Measurements from ENCODE around the gene HEXIM2. TPM values are rescaled to one million over a fixed set of nuclear protein-coding genes. Genes with fewer than 3 reads are reported as not detected.

Gene HEXIM2
- total and polyA plus RNA-seq, 2 of the 13 experiments (the other 11 are each of a cell fraction or from before 2014, with no cell fraction given) = 27.1 to 32.4 TPM

DNA sequence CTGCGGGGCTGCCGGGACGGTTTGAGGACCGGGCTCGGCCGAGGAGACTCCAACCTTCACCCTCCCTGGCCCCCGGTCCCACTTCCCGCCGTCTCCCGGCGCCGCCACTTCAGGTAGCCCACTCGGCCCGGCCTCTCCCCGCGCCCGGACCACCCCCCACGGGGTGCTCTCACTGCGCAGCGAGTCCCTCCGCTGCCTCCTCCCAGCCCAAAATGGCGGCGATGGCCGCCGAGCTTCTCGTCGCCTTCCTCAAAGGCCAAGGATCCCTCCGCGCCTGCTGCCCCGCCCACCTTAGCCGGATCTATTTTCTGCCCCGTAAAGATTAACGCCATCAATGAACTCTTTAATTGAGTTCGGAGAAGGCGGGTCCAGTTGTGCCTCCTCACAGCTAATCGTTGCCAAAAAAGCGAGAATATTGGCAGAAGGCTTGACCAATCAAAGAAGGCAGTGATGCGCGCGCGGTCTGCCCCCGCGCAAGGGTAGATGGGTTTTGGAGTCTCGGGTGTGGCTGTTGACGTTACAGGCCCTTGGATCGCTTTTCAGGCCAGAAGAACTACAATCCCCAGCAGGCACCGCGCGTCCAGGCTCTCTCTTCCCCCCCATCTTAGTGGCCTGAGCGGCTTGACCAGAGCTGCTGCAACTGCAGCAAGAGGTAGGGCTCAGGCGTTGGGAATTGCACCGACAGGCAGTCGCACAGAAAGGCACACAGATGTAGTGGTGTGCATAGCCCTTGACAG is at the start of gene HEXIM2 (continued):
- peak; percentile 86; the same call in 1 of the 2 replicates for TF ChIP-seq RARG (CRISPR knock-in tag; IDR thresholded peaks at IDR 0.05; ENCODE audit: low read depth)
- TF ChIP-seq ZNF383 (CRISPR knock-in tag; IDR thresholded peaks at IDR 0.05; ENCODE audit: borderline replicate concordance) = peak; percentile 70; the same call in 1 of the 2 replicates
- TF ChIP-seq MAFF (IDR thresholded peaks at IDR 0.05; ENCODE audit: low read depth, low read length) = 0 out of 2 replicates have a peak, but pooled peaks have one; percentile 15
- no peak for TF ChIP-seq CBX2 (IDR thresholded peaks at IDR 0.05; ENCODE audit: low read depth, low read length)
- no peak; the same call in 1 of the 2 replicates for TF ChIP-seq CBX2 (CRISPR knock-in tag; IDR thresholded peaks at IDR 0.05; ENCODE audit: low read depth)
- no peak for TF ChIP-seq ZNF550 (CRISPR knock-in tag; IDR thresholded peaks at IDR 0.05; ENCODE audit: borderline replicate concordance)
- TF ChIP-seq SIN3A (IDR thresholded peaks at IDR 0.05; ENCODE audit: borderline replicate concordance, low read depth, low read length) = 0 out of 2 replicates have a peak, but pooled peaks have one; percentile 34
- no peak for TF ChIP-seq ZNF496 (CRISPR knock-in tag; IDR thresholded peaks at IDR 0.05; ENCODE audit: insufficient replicate concordance)
- TF ChIP-seq ZNF841 (CRISPR knock-in tag; IDR thresholded peaks at IDR 0.05; ENCODE audit: borderline replicate concordance) = no peak
- no peak; the same call in 1 of the 2 replicates for TF ChIP-seq ZNF225 (CRISPR knock-in tag; IDR thresholded peaks at IDR 0.05)
- peak; percentile 99 for TF ChIP-seq RNF219 (CRISPR knock-in tag; IDR thresholded peaks at IDR 0.05)
- TF ChIP-seq DPF2 (CRISPR knock-in tag; IDR thresholded peaks at IDR 0.05; ENCODE audit: borderline replicate concordance, low read depth) = no peak
- TF ChIP-seq CCDC6 (CRISPR knock-in tag; IDR thresholded peaks at IDR 0.05) = no peak
- TF ChIP-seq ZNF382 (CRISPR knock-in tag; IDR thresholded peaks at IDR 0.05; ENCODE audit: borderline replicate concordance) = no peak
- TF ChIP-seq, protein P1, sequence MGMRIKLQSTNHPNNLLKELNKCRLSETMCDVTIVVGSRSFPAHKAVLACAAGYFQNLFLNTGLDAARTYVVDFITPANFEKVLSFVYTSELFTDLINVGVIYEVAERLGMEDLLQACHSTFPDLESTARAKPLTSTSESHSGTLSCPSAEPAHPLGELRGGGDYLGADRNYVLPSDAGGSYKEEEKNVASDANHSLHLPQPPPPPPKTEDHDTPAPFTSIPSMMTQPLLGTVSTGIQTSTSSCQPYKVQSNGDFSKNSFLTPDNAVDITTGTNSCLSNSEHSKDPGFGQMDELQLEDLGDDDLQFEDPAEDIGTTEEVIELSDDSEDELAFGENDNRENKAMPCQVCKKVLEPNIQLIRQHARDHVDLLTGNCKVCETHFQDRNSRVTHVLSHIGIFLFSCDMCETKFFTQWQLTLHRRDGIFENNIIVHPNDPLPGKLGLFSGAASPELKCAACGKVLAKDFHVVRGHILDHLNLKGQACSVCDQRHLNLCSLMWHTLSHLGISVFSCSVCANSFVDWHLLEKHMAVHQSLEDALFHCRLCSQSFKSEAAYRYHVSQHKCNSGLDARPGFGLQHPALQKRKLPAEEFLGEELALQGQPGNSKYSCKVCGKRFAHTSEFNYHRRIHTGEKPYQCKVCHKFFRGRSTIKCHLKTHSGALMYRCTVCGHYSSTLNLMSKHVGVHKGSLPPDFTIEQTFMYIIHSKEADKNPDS (CRISPR knock-in tag; IDR thresholded peaks at IDR 0.05) = no peak
- TF ChIP-seq, protein P2, sequence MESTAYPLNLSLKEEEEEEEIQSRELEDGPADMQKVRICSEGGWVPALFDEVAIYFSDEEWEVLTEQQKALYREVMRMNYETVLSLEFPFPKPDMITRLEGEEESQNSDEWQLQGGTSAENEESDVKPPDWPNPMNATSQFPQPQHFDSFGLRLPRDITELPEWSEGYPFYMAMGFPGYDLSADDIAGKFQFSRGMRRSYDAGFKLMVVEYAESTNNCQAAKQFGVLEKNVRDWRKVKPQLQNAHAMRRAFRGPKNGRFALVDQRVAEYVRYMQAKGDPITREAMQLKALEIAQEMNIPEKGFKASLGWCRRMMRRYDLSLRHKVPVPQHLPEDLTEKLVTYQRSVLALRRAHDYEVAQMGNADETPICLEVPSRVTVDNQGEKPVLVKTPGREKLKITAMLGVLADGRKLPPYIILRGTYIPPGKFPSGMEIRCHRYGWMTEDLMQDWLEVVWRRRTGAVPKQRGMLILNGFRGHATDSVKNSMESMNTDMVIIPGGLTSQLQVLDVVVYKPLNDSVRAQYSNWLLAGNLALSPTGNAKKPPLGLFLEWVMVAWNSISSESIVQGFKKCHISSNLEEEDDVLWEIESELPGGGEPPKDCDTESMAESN (CRISPR knock-in tag; conservative IDR thresholded peaks at IDR 0.05) = peak; percentile 85; the same call in 1 of the 2 replicates
- TF ChIP-seq PHF20 (CRISPR knock-in tag; IDR thresholded peaks at IDR 0.05) = peak; percentile 80
- TF ChIP-seq ZNF850 (CRISPR knock-in tag; conservative IDR thresholded peaks at IDR 0.05) = no peak
- peak; percentile 8; the same call in 1 of the 2 replicates for TF ChIP-seq SRF (IDR thresholded peaks at IDR 0.05; ENCODE audit: low read depth, low read length)
- TF ChIP-seq PLRG1 (conservative IDR thresholded peaks at IDR 0.05) = no peak
- 0 out of 2 replicates have a peak, but pooled peaks have one; percentile 68 for TF ChIP-seq MIER2 (CRISPR knock-in tag; IDR thresholded peaks at IDR 0.05)
- TF ChIP-seq ZSCAN12 (CRISPR knock-in tag; IDR thresholded peaks at IDR 0.05) = no peak
- TF ChIP-seq, protein P3, sequence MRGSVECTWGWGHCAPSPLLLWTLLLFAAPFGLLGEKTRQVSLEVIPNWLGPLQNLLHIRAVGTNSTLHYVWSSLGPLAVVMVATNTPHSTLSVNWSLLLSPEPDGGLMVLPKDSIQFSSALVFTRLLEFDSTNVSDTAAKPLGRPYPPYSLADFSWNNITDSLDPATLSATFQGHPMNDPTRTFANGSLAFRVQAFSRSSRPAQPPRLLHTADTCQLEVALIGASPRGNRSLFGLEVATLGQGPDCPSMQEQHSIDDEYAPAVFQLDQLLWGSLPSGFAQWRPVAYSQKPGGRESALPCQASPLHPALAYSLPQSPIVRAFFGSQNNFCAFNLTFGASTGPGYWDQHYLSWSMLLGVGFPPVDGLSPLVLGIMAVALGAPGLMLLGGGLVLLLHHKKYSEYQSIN (CRISPR knock-in tag; IDR thresholded peaks at IDR 0.05; ENCODE audit: borderline replicate concordance) = no peak
